WTC11 (cell line): ENCODE data around the gene ABCB4.

Source experiments
- CREB1 ChIP-seq: sonication (generic); formaldehyde crosslinking; IDR thresholded peaks from 2 replicates; pipeline ENCODE4 v1.8.0; 2023; ENCODE audit warnings: mild to moderate bottlenecking, missing genetic modification reagents
- CTCF ChIP-seq: fragments of 200-600 bp; IDR thresholded peaks from 2 replicates; pipeline ENCODE4 v1.8.0; 2022; ENCODE audit warnings: antibody characterized with exemption
- ZNF425 ChIP-seq: fragments of 250-450 bp; sonication (Bioruptor Pico); conservative IDR thresholded peaks from 2 replicates; pipeline ENCODE4 v1.9.0; 2021; ENCODE audit warnings: mild to moderate bottlenecking

DNA sequence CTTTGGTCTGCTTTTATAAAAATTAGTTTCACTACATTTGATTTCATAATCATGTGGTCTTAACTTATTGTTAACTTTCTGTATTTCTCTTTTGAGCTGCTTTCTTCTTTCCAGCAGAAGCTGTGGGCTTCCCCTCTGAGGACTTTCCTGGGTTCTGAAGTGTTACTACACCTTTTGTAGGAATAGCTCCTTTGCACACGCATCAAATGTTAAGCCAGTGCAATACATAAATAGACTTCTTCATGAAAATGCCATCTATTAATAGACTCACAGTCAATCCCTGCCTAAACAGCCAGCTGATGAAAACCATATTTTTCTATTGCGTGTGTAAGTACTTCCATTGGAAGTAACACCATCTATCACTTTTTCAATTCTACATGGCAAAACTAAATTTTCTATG is 1.5 kb downstream of the ABCB4 start:
- no peak for TF ChIP-seq ZNF425 (CRISPR knock-in tag)
- no peak for TF ChIP-seq CTCF
- no peak for TF ChIP-seq CREB1 (CRISPR knock-in tag)
